Measurements from ENCODE around the gene ABR.

The ABR gene

DNA sequence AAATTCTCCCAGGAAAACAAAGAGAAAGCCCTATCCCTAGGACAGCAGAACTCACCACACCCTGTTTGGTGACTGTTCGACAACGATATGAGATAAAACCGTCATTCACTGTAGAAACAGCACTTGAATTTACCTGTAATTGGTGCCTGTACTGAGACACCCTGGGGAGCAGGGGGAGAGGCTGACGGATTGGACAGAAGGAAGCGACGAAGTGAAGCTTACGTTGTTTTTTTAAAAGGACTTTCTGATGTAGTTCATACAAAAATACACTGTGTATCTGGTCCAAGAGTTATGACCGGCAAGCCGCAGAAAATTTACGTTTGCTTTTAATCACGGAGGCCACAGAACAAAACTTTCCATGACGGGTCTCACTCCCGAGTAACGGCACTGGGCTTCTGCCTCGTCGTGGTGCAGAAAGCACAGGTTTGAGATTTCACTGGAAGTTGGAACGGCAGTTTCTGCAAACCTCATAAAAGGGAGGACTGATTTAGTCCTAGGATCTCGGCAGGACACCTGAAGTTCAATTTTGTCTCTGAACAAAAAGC is 209.9 kb downstream of the ABR start:
- no peak for DNase-seq (ENCODE audit: extremely low read depth in 1 of 2, low read depth in 1 of 2)

DNA sequence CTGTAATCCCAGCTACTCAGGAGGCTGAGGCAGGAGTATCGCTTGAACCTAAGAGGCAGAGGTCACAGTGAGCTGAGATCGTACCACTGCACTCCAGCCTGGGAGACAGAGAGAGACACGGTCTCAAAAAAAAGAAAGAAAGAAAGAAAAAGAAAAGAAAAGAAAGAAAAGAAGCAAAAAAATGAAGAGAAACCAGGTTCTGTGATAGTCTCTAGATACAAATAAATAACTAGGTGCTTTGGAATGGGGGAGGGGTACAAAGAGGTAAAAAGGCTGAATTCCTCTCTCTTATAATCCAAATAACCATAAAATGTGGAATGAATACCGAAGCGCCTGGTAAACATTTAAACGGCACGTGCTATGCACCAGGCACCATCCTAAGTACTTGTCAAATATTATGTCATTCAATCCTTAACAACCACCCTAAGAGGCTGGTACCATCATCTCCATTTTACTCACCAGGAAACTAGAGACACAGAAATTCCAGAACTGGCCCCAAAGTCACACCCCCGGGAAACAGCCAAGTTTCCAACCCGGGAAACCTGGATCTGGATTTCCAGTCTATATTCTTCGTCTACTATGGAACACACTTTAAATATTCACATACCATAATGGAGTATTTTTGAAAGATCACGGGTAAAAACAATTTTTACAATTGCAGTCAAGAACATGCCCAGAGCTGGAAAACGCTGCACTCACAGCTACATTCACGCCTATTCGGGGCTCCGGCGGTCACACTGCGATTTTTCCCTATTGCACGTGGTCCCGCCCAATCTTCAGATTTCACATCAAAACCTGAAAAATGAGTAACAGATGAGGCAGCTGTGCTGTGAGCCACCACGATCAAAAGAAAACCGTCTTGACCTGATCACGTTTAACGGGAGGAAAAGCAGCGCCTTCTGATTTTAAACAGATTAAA is 210.7 kb downstream of the ABR start:
- no peak for DNase-seq (ENCODE audit: extremely low read depth in 1 of 2, low read depth in 1 of 2)

DNA sequence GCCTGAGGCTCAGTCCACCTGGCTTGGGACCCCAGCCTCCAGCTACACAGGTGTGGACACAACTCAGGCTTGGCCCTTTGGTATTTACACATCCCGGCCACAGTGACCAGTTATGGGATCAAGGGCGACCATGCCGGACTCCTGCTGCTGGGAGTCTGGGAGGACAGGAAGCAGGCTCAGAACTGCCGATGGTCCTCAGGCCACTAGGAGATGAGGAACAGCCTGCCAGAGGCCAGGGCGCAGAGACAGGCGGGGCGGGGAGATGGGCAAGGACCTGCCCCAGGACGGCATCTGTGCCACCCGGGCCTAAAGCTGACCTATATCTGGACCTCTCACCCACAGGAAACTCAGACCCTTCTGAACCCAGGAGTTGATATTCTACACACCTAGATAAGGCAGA is 212.7 kb downstream of the ABR start:
- no peak for DNase-seq (ENCODE audit: extremely low read depth in 1 of 2, low read depth in 1 of 2)

DNA sequence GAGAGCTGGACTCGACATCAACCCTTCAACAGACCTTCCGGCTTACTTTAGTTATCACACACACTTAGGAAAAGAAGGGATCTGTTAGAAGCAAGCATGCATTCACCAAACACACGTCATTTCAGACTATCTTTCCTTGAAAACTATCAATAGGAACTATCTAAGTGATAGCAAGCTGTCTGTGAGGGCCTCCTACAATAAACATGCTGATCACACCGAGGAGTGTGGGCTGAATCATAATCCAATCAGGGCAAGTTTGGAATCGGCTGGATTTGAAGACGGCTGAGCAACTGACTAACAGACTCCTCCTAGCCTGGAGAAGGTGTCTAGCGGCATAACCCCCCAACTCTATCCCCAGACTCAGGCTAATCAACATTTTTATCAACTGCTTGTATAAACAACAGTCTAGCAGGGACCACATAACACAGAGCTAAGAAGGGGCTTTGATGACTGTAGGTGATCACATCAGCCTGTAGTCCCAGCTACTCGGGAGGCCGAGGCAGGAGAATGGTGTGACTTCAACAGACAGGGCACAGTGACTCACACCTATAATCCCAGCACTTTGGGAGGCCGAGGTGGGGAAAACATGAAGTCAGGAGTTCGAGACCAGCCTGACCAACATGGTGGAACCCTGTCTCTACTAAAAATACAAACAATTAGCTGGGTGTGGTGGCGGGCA is 214.3 kb downstream of the ABR start:
- no peak for DNase-seq (ENCODE audit: extremely low read depth in 1 of 2, low read depth in 1 of 2)

DNA sequence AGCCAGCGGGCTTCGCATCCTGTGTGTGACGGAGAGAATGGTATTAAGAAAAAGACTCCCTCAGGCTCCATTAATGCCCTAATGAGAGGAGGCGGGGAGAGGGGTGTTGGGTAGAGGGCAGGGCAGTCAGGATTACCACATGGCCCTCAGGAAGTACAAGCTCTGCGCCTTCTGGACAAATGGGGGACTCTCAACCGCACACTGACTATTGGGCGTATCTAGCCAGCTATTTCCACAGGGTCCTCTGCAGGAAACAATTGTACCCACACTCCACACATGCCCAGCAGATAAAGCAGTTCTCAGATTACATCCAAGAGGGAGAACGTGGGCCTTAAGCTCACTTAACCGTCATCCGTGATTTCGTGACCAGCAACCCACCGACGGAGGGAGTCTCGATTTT is 214.9 kb downstream of the ABR start:
- DNase-seq (ENCODE audit: extremely low read depth in 1 of 2, low read depth in 1 of 2), result no peak

DNA sequence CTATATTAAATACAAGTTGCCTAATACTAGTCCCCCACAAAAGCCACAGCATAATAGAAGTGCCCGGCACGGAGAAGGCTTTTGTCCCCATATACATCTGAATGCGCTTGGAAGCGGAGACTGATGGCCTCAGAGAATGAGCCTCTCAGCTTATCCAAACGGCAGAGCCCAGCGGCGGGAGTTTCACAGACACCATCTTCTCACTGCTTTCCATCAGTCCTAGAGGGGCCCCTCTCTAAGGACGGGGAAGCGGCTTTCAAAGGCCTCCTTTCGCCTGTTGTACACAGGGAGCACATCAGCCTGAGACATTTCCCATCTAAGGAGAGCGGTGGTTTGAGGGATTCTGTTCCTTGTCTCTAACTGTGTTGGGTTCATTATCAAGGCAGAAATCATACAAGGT is 217.1 kb downstream of the ABR start:
- no peak for DNase-seq (ENCODE audit: extremely low read depth in 1 of 2, low read depth in 1 of 2)

DNA sequence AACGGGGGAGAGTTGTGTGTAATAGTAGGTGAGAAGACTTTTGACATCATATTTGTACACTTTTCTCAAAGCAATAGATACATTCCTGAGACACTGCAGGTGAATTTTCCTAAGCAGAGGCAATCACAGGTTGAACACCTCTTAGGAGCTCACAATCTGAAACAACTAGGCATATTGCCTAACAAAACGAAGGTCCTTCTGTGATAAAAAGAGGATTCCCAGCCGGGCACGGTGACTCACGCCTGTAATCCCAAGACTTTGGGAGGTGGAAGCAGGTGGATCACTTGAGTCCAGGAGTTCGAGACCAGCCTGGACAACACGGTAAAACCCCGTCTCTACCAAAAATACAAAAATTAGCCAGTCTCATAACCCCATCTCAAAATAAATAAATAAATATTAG is 217.6 kb downstream of the ABR start:
- no peak for DNase-seq (ENCODE audit: extremely low read depth in 1 of 2, low read depth in 1 of 2)

DNA sequence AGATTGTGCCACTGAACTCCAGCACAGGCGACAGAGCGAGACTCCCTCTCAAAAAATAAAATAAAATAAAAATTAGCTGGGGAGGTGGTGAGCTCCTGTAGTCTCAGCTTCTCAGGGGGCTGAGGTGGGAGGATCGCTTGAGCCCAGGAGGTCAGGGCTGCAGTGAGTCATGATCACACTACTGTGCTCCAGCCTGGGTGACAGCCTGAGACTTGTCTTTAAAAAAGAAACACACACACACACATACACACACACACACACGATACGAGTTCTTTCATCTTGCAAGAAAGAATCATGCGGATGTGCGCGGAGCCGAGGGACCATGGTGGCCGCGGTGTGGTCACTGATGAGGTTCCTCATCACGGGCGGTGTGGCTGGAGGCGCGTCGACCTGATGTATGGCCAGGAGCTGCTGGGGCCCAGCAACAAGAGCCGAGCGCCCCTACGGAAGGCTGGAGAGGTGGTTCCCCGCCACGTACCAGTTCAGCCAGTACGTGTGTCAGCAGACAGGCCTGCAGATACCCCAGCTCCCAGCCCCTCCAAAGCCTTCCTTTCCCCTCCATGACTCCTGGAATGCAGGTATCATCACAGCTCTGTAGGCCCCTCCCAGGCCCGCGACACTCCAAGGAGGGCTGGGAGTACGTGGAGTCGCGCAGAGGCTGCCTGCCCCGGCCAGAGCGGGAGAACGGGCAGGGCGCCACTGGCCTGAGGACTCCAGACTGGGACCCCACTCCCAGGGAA is 220.9 kb downstream of the ABR start:
- DNase-seq (ENCODE audit: extremely low read depth in 1 of 2, low read depth in 1 of 2), result no peak

DNA sequence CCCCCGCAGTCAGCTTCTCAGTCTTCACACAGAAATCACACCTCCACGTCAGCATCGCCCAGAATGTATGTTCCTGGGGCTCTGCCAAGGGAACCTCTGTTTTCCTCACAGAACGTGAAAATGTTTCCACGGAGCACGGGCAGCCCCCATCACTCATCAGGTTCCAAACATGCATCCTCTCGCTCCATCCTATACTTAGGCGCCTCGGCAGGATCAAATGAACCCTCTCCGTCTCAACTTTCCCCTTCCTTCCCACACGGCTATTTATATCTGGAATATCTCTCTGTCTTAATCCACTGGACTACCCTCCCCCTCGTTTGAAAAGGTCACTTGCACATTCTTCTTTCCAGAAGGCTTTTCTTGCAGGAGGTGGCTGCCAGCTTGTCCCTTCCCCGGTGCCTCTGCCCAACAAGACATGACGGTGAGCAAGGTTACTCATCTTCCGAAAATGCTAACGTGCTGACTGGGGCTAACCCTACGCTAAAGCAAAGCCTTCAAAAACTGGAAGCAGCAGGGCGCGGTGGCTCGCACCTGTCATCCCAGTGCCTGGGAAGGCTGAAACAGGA is 221.8 kb downstream of the ABR start:
- DNase-seq (ENCODE audit: extremely low read depth in 1 of 2, low read depth in 1 of 2), result no peak

DNA sequence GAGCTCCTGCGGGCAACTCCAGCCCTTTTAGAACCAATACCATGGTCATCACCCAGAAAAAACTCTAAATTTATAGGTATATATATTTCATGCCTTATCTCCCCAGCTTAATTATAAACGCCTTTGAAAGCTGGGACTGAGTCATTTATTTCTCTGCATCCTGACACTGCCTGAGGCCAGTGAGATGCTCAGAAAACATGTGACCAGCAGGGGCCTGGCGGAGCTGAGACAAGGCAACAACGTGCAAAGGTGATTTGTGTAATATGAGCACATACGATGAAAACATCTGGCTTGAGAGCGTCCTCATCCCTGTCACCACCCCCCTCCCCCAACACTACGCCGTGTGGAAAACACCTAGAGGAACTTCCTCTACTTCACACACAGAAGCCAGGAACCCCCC is 222.9 kb downstream of the ABR start:
- no peak for DNase-seq (ENCODE audit: extremely low read depth in 1 of 2, low read depth in 1 of 2)

DNA sequence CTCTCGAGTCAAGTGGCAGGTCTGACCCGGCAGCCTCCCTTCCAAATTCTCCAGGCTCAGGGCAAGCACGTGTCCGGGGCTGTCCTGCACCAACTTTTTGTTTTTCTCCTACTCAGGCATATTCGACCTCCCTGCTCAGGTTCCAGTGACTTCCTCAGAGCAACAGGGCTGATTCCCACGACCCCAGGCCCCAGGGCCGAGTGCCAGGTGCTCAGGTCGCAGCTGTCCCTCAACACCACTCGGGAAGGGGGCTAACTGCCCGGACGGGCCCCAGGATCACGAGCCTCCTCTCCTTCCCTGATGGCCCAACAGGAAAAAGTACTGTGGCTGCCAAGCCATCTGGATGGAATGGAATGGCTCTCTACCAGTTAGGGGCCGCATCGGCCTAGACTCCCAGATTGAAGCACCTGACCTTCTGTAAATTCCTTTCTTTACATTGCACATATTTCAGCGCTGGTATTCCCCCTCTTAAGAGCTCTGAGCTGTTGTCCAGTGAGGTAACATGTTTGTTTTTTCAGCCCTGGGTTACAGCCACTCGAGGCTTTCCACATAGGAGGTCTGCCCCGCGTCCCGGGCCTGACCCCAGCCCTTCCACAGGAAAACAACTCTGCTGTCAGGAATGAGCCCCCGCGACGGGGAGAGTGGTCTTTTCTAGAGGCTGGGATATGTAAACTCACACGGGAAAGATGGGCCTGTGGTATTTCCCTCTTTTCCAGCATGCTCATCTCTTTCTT is 225.2 kb downstream of the ABR start:
- DNase-seq (ENCODE audit: extremely low read depth in 1 of 2, low read depth in 1 of 2), result no peak

DNA sequence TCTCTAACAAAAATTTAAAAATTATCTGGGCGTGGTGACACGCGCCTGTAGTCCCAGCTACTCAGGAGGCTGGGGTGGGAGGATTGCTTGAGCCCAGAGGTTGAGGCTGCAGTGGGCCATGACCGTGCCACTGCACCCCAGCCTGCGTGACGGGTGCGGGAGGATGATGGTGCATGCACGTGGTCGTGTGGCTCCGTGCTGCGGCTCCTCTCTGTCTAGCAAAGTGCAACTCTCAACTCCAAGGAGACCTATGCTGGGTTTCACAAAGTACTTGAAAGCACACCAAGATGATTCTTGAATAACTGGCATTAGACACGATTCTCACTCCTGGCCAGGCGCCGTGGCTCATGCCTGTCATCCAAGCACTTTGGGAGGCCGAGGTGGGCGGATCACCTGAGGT is 226.0 kb downstream of the ABR start:
- no peak for DNase-seq (ENCODE audit: extremely low read depth in 1 of 2, low read depth in 1 of 2)
